T-cell (primary cell): ENCODE measurements around the gene ALDOA. TPM values are rescaled to one million over a fixed set of nuclear protein-coding genes. Genes with fewer than 3 reads are reported as not detected.

Source experiments
- ATAC-seq, 4 experiments: fragments of 200-7000 bp in 3 of 4; fragments of 150-1000 bp in 1 of 4; cut with Tn5 transposase; replicated peaks in 1 of 4; 1 replicate in 3 of 4; 2 replicates in 1 of 4; pipeline ENCODE4 v1.10.0; 2021; ENCODE audit warnings: moderate library complexity in 3 of 4, mild to moderate bottlenecking in 2 of 4, moderate number of reproducible peaks in 1 of 4
- CTCF ChIA-PET, 2 donors: fragments of 300-600 bp; sonication (Branson Sonifier 250); formaldehyde crosslinking; loops; one replicate each; lab custom pipeline; 2022; ENCODE audit warnings: antibody characterized with exemption in 2 of 2; lab: Charles Lee
- POLR2A ChIA-PET, 2 donors: fragments of 300-600 bp; sonication (Branson Sonifier 250); formaldehyde crosslinking; loops; one replicate each; lab custom pipeline; 2022; ENCODE audit warnings: antibody characterized with exemption in 2 of 2; lab: Charles Lee
- DNase-seq, 35 experiments: peaks; one replicate each; pipeline versions ENCODE4 v3.0.0 to v3.0.0-alpha.2; 2013 to 2023
- H3K27ac ChIP-seq: one replicate; pipeline ENCODE4 v1.5.1; 2013; ENCODE audit warnings: low read length
- H3K27me3 ChIP-seq, 2 experiments: replicated peaks in 1 of 2; 1 replicate in 1 of 2; 2 replicates in 1 of 2; pipeline versions ENCODE4 v1.6.1 to v1.7.0; 2013; ENCODE audit warnings: low read length in 1 of 2, mixed read lengths in 1 of 2; ENCODE audit not compliant: control insufficient read depth in 2 of 2, insufficient read depth in 2 of 2; ENCODE audit errors: extremely low read depth in 1 of 2
- H3K36me3 ChIP-seq, 2 donors: 1 replicate in 1 of 2; 2 replicates in 1 of 2; pipeline versions ENCODE4 v1.6.1 to v1.7.0; 2013; ENCODE audit warnings: low read length in 1 of 2; ENCODE audit not compliant: control insufficient read depth in 2 of 2, insufficient read depth in 1 of 2; ENCODE audit errors: extremely low read depth in 1 of 2
- H3K4me1 ChIP-seq, 2 experiments: 1 replicate in 1 of 2; 2 replicates in 1 of 2; pipeline versions ENCODE4 v1.6.1 to v1.7.0; 2013; ENCODE audit warnings: low read length in 2 of 2, mixed read lengths in 1 of 2; ENCODE audit not compliant: insufficient read depth in 2 of 2, control insufficient read depth in 1 of 2; ENCODE audit errors: extremely low read depth in 1 of 2
- H3K4me3 ChIP-seq, 2 donors: 1 replicate in 1 of 2; 2 replicates in 1 of 2; pipeline versions ENCODE4 v1.5.1 to v1.7.0; 2013; ENCODE audit warnings: mild to moderate bottlenecking in 2 of 2, low read length in 1 of 2, moderate library complexity in 1 of 2; ENCODE audit not compliant: control insufficient read depth in 1 of 2; ENCODE audit errors: extremely low read depth in 1 of 2
- H3K9me3 ChIP-seq: 2 replicates; pipeline ENCODE4 v1.7.0; 2013
- H3K27ac Mint-ChIP-seq, 2 donors: one replicate each; pipeline ENCODE4 v1.8.0; 2020 to 2021; ENCODE audit warnings: mild to moderate bottlenecking in 2 of 2, mixed read lengths in 2 of 2
- H3K27me3 Mint-ChIP-seq, 2 donors: one replicate each; pipeline ENCODE4 v1.8.0; 2021 to 2022; ENCODE audit warnings: mixed read lengths in 2 of 2
- H3K36me3 Mint-ChIP-seq: one replicate; pipeline ENCODE4 v1.8.0; 2021; ENCODE audit warnings: mixed read lengths
- H3K4me1 Mint-ChIP-seq, 3 donors: one replicate each; pipeline ENCODE4 v1.8.0; 2020 to 2022; ENCODE audit warnings: mixed read lengths in 3 of 3, mild to moderate bottlenecking in 1 of 3
- H3K4me3 Mint-ChIP-seq, 3 donors: one replicate each; pipeline ENCODE4 v1.8.0; 2020 to 2022; ENCODE audit warnings: mild to moderate bottlenecking in 3 of 3, mixed read lengths in 3 of 3, moderate library complexity in 3 of 3
- H3K9me3 Mint-ChIP-seq, 3 donors: one replicate each; pipeline ENCODE4 v1.8.0; 2020 to 2022; ENCODE audit warnings: mixed read lengths in 3 of 3
- WGBS: methylation state at CpG from one replicate; pipeline ENCODE4 v1.1.5; 2013; ENCODE audit warnings: missing lambda C conversion rate; ENCODE audit not compliant: insufficient coverage; 5-methylcytosine and 5-hydroxymethylcytosine counted together
- total RNA-seq, 35 experiments: library from RNA in 6 of 35; stranded (reverse) in 6 of 35; fragments of 120-200 nt in 1 of 35; gene quantifications; one replicate each; pipeline versions ENCODE4 v1.2.1 to v1.2.4 and lab custom pipeline; 2013 to 2026

The ALDOA gene
- total RNA-seq, 5 donors from 2014 or later (not counting 1 experiment from before 2014, with no cell fraction given): 367 to 715 (median 567) TPM

DNA sequence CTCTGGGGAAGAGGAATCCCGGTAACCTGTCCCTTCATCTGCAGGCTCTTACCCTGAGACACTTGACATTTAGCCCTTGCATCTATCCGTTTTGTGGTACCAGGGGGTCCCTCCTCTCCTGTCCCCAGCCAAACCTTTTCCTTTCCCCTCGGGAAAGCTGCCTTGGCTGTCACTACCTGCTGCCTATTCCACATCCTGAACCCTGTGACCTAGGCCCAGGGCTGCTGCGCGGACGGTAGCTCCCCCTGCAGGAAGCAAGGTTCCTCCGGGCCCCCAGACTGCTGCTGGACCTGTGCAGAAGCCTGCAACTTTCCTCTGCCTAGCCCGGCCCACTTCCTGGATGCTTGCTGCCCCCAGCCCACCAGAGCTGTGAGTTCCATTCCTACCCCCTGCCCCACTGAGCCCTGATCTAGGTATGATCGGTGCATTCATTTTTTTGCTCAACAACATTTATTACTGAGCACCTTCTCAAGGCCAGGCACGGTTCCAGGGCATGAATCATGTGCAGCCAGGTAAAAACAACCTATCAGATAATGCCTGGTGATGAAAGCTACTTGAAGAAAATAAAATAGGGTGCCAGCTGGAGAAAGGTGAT, 10.5 kb upstream of the ALDOA start:
- Histone ChIP-seq H3K27ac (no peak overlapping the region), H3K4me1 (peaks cover 12 to 30% of the 10 kb centered on the region in 2 experiments), H3K36me3 (no peaks in the 10 kb centered on the region), H3K4me3 (no peak overlapping the region), H3K9me3 (no peaks in the 10 kb centered on the region), H3K27me3 (peaks cover 0 to 8% of the 10 kb centered on the region in 2 experiments)
- WGBS: 21% methylated on average over 7 of the region's 10 CpGs
- no peaks in the 10 kb centered on the region for H3K9me3 Mint-ChIP-seq
- CTCF ChIA-PET: interaction anchor here (0.6 to 1.4 kb wide), 8 partner anchors 10 to 378 kb away, joined by 3 to 6 read pairs (median 4); partner anchors contain the start of genes ALDOA (in 1 of the 2) and TLCD3B (in 1 of the 2)
- peaks cover 18 to 28% (median 23%) of the 10 kb centered on the region in 3 donors for H3K4me1 Mint-ChIP-seq
- peak; percentile 69 to 75 (median 73) for ATAC-seq
- POLR2A ChIA-PET: interaction anchor here in 1 of 2 donors (0.7 kb wide), 1 partner anchor 22 kb away, joined by 3 read pairs; no protein-coding TSS in a partner anchor
- DNase-seq: peak in 19 of 35 experiments; percentile 20 to 66 (median 38)
- H3K27ac Mint-ChIP-seq: peak overlapping the region; percentile 72 to 81
- no peaks in the 10 kb centered on the region for H3K27me3 Mint-ChIP-seq
- H3K36me3 Mint-ChIP-seq: no peaks in the 10 kb centered on the region
- peak overlapping the region; percentile 13 to 82 (median 43) for H3K4me3 Mint-ChIP-seq

DNA sequence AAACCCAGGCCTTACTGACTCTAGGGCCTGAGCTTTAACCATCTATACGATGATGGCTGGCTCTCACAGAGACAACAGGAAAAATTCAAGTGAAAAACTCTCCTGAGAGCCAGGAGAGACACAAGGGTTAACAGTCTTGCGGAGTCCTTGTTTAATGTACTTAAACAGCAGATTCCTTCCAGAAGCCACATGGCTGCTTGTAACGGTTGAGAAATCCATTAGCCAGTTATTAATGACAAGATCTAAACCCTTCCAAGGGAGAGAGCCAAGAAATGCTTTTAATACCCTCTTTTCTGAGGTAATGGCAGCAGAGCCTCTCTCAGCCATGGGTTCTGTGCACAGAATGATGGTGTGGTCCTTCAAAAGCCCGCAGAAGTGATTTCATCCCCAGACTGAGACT, 5.2 kb upstream of the ALDOA start:
- no peaks in the 10 kb centered on the region for H3K9me3 Mint-ChIP-seq

GRCh38 chr16:30060836-30061554, 4.6 kb upstream of the ALDOA start:
- H3K36me3 Mint-ChIP-seq: no peaks in the 10 kb centered on the region
- no peaks in the 10 kb centered on the region for H3K9me3 Mint-ChIP-seq
- H3K27me3 Mint-ChIP-seq: no peaks in the 10 kb centered on the region
- H3K4me1 Mint-ChIP-seq: peaks cover 7 to 9% (median 9%) of the 10 kb centered on the region in 3 donors
- H3K27ac Mint-ChIP-seq: no peak overlapping the region
- CTCF ChIA-PET: interaction anchor here (0.7 kb wide), 2 partner anchors 398 to 540 kb away, joined by 3 read pairs; no protein-coding TSS in a partner anchor
- Histone ChIP-seq H3K4me3 (no peak overlapping the region), H3K9me3 (no peaks in the 10 kb centered on the region), H3K4me1 (peaks cover 3 to 18% of the 10 kb centered on the region in 2 experiments), H3K27ac (no peak overlapping the region), H3K27me3 (no peaks in the 10 kb centered on the region), H3K36me3 (no peaks in the 10 kb centered on the region)
- no peak overlapping the region for H3K4me3 Mint-ChIP-seq
- POLR2A ChIA-PET: interaction anchor here (0.6 kb wide), 3 partner anchors 22 to 501 kb away, joined by 8 to 18 read pairs (median 13); no protein-coding TSS in a partner anchor
- DNase-seq (no peak), ATAC-seq (no peak)
- WGBS: 90% methylated on average over 2 of the region's 2 CpGs

More for the DNA sequence above, 5.2 kb upstream of the ALDOA start:
- Mint-ChIP-seq H3K27ac (no peak overlapping the region), H3K36me3 (no peaks in the 10 kb centered on the region), H3K27me3 (no peaks in the 10 kb centered on the region), H3K4me3 (no peak overlapping the region), H3K4me1 (peaks cover 9 to 11% (median 10%) of the 10 kb centered on the region in 3 donors)
- Histone ChIP-seq H3K4me1 (peaks cover 3 to 20% of the 10 kb centered on the region in 2 experiments), H3K36me3 (no peaks in the 10 kb centered on the region), H3K27ac (no peak overlapping the region), H3K9me3 (no peaks in the 10 kb centered on the region), H3K4me3 (no peak overlapping the region), H3K27me3 (no peaks in the 10 kb centered on the region)
- WGBS: 93% methylated on average over 3 of the region's 4 CpGs
- ChIA-PET POLR2A (no interaction called here), CTCF (no interaction called here)
- ATAC-seq (no peak), DNase-seq (no peak)

- H3K4me1 ChIP-seq: peaks cover 14 to 42% of the 10 kb centered on the region in 2 experiments
- Mint-ChIP-seq H3K27me3 (no peaks in the 10 kb centered on the region), H3K27ac (peak overlapping the region; percentile 99), H3K36me3 (peaks cover 12% of the 10 kb centered on the region), H3K4me1 (peaks cover 21 to 24% (median 23%) of the 10 kb centered on the region in 3 donors), H3K9me3 (no peaks in the 10 kb centered on the region), H3K4me3 (peak overlapping the region; percentile 13 to 98 (median 94))
- no peaks in the 10 kb centered on the region for H3K9me3 ChIP-seq
- peak overlapping the region; percentile 93 for H3K27ac ChIP-seq
- H3K36me3 ChIP-seq: peaks cover 4 to 15% of the 10 kb centered on the region in 2 donors
- ATAC-seq (no peak), DNase-seq (peak in 1 of 35 experiments; percentile 16)
- H3K27me3 ChIP-seq: no peaks in the 10 kb centered on the region
- WGBS: 63% methylated on average over 12 of the region's 12 CpGs
- CTCF ChIA-PET: interaction anchor here (0.7 to 1.2 kb wide), 2 partner anchors 20 to 29 kb away, joined by 4 to 7 read pairs; partner anchors contain the start of gene TBX6 (in 1 of the 2)
- peak overlapping the region in 1 of 2 donors; percentile 96 for H3K4me3 ChIP-seq
- POLR2A ChIA-PET: interaction anchor here in 1 of 2 donors (0.7 kb wide), 1 partner anchor 13 kb away, joined by 5 read pairs; no protein-coding TSS in a partner anchor
Measured at GRCh38 chr16:30063278-30063892, 2.2 kb upstream of the ALDOA start.

DNA sequence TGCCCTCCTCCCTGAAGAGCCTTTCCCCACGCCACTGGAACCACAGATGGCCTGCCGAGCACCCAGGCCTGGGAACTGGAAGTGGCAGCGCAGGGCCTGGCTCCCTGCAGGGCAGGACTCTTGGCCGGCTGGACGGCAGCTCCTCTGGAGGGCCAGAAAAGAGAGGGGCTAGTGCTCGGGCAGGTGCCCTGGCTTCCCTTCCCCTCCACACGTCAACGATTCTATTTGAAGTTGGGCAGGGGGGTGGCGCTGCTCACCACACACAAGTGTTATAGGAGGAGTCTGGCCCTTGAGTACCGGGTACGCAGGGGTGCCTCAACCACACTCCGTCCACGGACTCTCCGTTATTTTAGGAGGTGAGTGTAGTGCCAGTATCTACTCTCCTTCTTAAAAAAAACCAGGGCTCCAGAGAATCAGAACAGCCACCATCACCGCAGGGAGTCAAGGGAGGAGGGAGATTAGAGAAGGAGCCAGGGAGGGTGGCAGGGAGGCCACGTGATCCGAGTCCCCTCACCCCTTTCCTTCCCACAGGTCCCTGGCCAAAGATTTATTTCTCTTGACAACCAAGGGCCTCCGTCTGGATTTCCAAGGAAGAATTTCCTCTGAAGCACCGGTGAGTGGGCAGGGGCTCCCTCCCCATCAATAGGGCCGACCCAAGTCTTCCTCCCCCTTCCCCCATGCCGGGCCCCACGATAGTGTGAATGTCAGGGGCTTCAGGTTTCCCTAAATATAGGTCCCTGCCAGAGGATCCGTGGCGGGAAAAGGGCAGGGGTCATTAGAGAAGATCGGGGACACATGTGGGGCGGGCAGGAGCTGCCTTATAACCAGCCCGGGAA, 1.4 kb upstream of the ALDOA start:
- H3K27me3 ChIP-seq: no peaks in the 10 kb centered on the region
- peak overlapping the region; percentile 93 for H3K27ac ChIP-seq
- ChIA-PET CTCF (interaction anchor here (1.2 to 1.7 kb wide), 2 partner anchors 21 to 27 kb away, joined by 4 to 12 read pairs; partner anchors contain the start of gene TBX6 (in 1 of the 2)), POLR2A (interaction anchor here in 1 of 2 donors (0.6 kb wide), 2 partner anchors 11 to 256 kb away, joined by 4 to 5 read pairs; no protein-coding TSS in a partner anchor)
- no peaks in the 10 kb centered on the region for H3K9me3 ChIP-seq
- peaks cover 8 to 23% of the 10 kb centered on the region in 2 donors for H3K36me3 ChIP-seq
- DNase-seq (peak; percentile 24 to 78 (median 58)), ATAC-seq (peak; percentile 22 to 33 (median 28))
- H3K4me1 ChIP-seq: peaks cover 14 to 49% of the 10 kb centered on the region in 2 experiments
- peak overlapping the region; percentile 99 for H3K27ac Mint-ChIP-seq
- no peaks in the 10 kb centered on the region for H3K27me3 Mint-ChIP-seq
- peak overlapping the region; percentile 94 to 99 (median 98) for H3K4me3 Mint-ChIP-seq
- peaks cover 18% of the 10 kb centered on the region for H3K36me3 Mint-ChIP-seq
- H3K9me3 Mint-ChIP-seq: no peaks in the 10 kb centered on the region
- peaks cover 23 to 30% (median 28%) of the 10 kb centered on the region in 3 donors for H3K4me1 Mint-ChIP-seq
- H3K4me3 ChIP-seq: peak overlapping the region; percentile 95 to 96
- 7% methylated on average over 9 of the region's 27 CpGs for whole genome bisulfite sequencing
